GM19328 (cell line): Measurements from ENCODE around the gene INPP5A.

Experiments used
- ATAC-seq: cut with Tn5 transposase; IDR thresholded peaks from one replicate; pipeline ENCODE4 v1.9.1; 2021; ENCODE audit warnings: mild to moderate bottlenecking, moderate library complexity; ENCODE audit not compliant: unreplicated experiment

Gene INPP5A

GRCh38 chr10:132685921-132686680 is 148.5 kb downstream of the INPP5A start:
- no peak for ATAC-seq

- no peak for ATAC-seq
Measured at GRCh38 chr10:132687181-132687892, 149.8 kb downstream of the INPP5A start.

- no peak for ATAC-seq
Measured at GRCh38 chr10:132687893-132688579, 150.4 kb downstream of the INPP5A start.

GRCh38 chr10:132688580-132689420 is 151.2 kb downstream of the INPP5A start:
- no peak for ATAC-seq

- no peak for ATAC-seq
Measured at GRCh38 chr10:132689721-132690360, 152.3 kb downstream of the INPP5A start.

- ATAC-seq, result no peak
Measured at GRCh38 chr10:132690401-132690800, 152.8 kb downstream of the INPP5A start.

- ATAC-seq, result no peak
Measured at GRCh38 chr10:132690821-132691610, 153.4 kb downstream of the INPP5A start.

- no peak for ATAC-seq
Measured at GRCh38 chr10:132691711-132692153, 154.1 kb downstream of the INPP5A start.

GRCh38 chr10:132692311-132692710 is 154.7 kb downstream of the INPP5A start:
- no peak for ATAC-seq

- ATAC-seq, result no peak
Measured at GRCh38 chr10:132693676-132694075, 156.1 kb downstream of the INPP5A start.

- no peak for ATAC-seq
Measured at GRCh38 chr10:132696204-132696603, 158.6 kb downstream of the INPP5A start.

- no peak for ATAC-seq
Measured at GRCh38 chr10:132696728-132697577, 159.4 kb downstream of the INPP5A start.

- no peak for ATAC-seq
Measured at GRCh38 chr10:132697578-132698200, 160.1 kb downstream of the INPP5A start.

- ATAC-seq, result no peak
Measured at GRCh38 chr10:132698211-132698751, 160.7 kb downstream of the INPP5A start.

GRCh38 chr10:132698761-132699391 is 161.3 kb downstream of the INPP5A start:
- no peak for ATAC-seq

GRCh38 chr10:132699411-132700155 is 162.0 kb downstream of the INPP5A start:
- no peak for ATAC-seq
